H1 (cell line): ENCODE data around the gene AVPI1. TPM values are rescaled to one million over a fixed set of nuclear protein-coding genes. Genes with fewer than 3 reads are reported as not detected.

Source experiments
- CTCF ChIA-PET: fragments of 300-600 bp; sonication (Branson Sonifier 250); formaldehyde crosslinking; loops from one replicate; lab custom pipeline; 2021; ENCODE audit not compliant: partially characterized antibody; lab: Charles Lee
- POLR2A ChIA-PET: fragments of 300-600 bp; sonication (Branson Sonifier 250); formaldehyde crosslinking; loops from one replicate; lab custom pipeline; 2021; ENCODE audit warnings: inconsistent platforms; ENCODE audit not compliant: partially characterized antibody; lab: Charles Lee
- DNase-seq, 2 experiments: peaks; one replicate each; pipeline versions ENCODE4 v3.0.0 to v3.0.0-alpha.2; 2010 to 2022; ENCODE audit warnings: low spot score in 2 of 2, low read depth in 1 of 2, mixed read lengths in 1 of 2
- FAIRE-seq: peaks from 2 replicates; lab custom pipeline; 2011; peaks lifted over from hg19 to GRCh38; lab: Jason Lieb, UNC
- H2AFZ ChIP-seq: 2 replicates; pipeline ENCODE4 v1.8.1; 2012; ENCODE audit warnings: low read length, inconsistent platforms
- H2AK5ac ChIP-seq: 2 replicates; pipeline ENCODE4 v1.6.1; 2013; ENCODE audit warnings: low read depth, low read length
- H2BK120ac ChIP-seq: replicated peaks from 2 replicates; pipeline ENCODE3; 2013; ENCODE audit warnings: low read depth, low read length, inconsistent platforms
- H2BK12ac ChIP-seq: 2 replicates; pipeline ENCODE4 v1.6.1; 2013; ENCODE audit warnings: low read depth, low read length
- H2BK15ac ChIP-seq: 2 replicates; pipeline ENCODE4 v1.6.1; 2013; ENCODE audit warnings: low read length
- H2BK20ac ChIP-seq: 2 replicates; pipeline ENCODE4 v1.6.1; 2013; ENCODE audit warnings: low read length
- H2BK5ac ChIP-seq: 2 replicates; pipeline ENCODE4 v1.6.1; 2013; ENCODE audit warnings: low read depth, low read length
- H3K14ac ChIP-seq: 2 replicates; pipeline ENCODE4 v1.6.1; 2013; ENCODE audit warnings: inconsistent platforms; ENCODE audit not compliant: insufficient read length
- H3K18ac ChIP-seq: 2 replicates; pipeline ENCODE4 v1.6.1; 2013; ENCODE audit warnings: low read length; ENCODE audit errors: extremely low read depth
- H3K23ac ChIP-seq: 2 replicates; pipeline ENCODE4 v1.6.1; 2013; ENCODE audit warnings: inconsistent platforms; ENCODE audit not compliant: insufficient read length
- H3K23me2 ChIP-seq: 2 replicates; pipeline ENCODE4 v1.6.1; 2013; ENCODE audit warnings: low read depth, low read length
- H3K27ac ChIP-seq: 2 replicates; pipeline ENCODE4 v1.6.1; 2011; ENCODE audit warnings: low read depth, low read length, inconsistent platforms
- H3K27me3 ChIP-seq, 4 experiments: replicated peaks in 1 of 4; 1 replicate in 1 of 4; 2 replicates in 3 of 4; pipeline versions ENCODE4 v1.6.1 to v1.8.1; 2011 to 2013; ENCODE audit warnings: low read length in 3 of 4, mild to moderate bottlenecking in 3 of 4, inconsistent platforms in 2 of 4, mixed read lengths in 2 of 4, moderate library complexity in 1 of 4; ENCODE audit not compliant: control insufficient read depth in 3 of 4, insufficient read depth in 3 of 4; ENCODE audit errors: extremely low read depth in 1 of 4
- H3K36me3 ChIP-seq, 4 experiments: 2 replicates each; pipeline versions ENCODE4 v1.6.1 to v1.8.1; 2011 to 2013; ENCODE audit warnings: mild to moderate bottlenecking in 4 of 4, low read length in 3 of 4, moderate library complexity in 2 of 4, control low read depth in 1 of 4, inconsistent platforms in 1 of 4; ENCODE audit not compliant: insufficient read depth in 4 of 4, control insufficient read depth in 2 of 4
- H3K4ac ChIP-seq: replicated peaks from 2 replicates; pipeline ENCODE3; 2013; ENCODE audit warnings: low read length, low read depth, mixed read lengths, inconsistent platforms; ENCODE audit not compliant: insufficient read length
- H3K4me1 ChIP-seq, 4 experiments: replicated peaks in 1 of 4; 1 replicate in 1 of 4; 2 replicates in 3 of 4; pipeline versions ENCODE4 v1.6.1 to v1.8.1; 2011 to 2013; ENCODE audit warnings: low read length in 3 of 4, inconsistent platforms in 2 of 4, mixed read lengths in 1 of 4; ENCODE audit not compliant: insufficient read depth in 4 of 4, control insufficient read depth in 3 of 4
- H3K4me2 ChIP-seq, 2 experiments: 2 replicates each; pipeline versions ENCODE4 v1.6.1 to v1.8.1; 2011 to 2013; ENCODE audit warnings: low read depth in 2 of 2, low read length in 2 of 2, control low read depth in 1 of 2, inconsistent platforms in 1 of 2, mild to moderate bottlenecking in 1 of 2; ENCODE audit not compliant: insufficient read depth in 1 of 2
- H3K4me3 ChIP-seq, 4 experiments: fragments of 200-600, 300-600 bp in 1 of 4; sonication (generic), shearing (Covaris generic), sonication (Bioruptor Twin) in 1 of 4; 2 replicates each; pipeline versions ENCODE4 v1.5.1 to v1.8.1; 2011 to 2016; ENCODE audit warnings: low read length in 4 of 4, low read depth in 3 of 4, control low read depth in 2 of 4, inconsistent platforms in 2 of 4, mild to moderate bottlenecking in 2 of 4, mixed read lengths in 1 of 4, moderate library complexity in 1 of 4; ENCODE audit not compliant: insufficient read depth in 2 of 4; ENCODE audit errors: extremely low read depth in 1 of 4
- H3K56ac ChIP-seq: replicated peaks from 2 replicates; pipeline ENCODE3; 2013; ENCODE audit warnings: low read depth, mild to moderate bottlenecking, mixed read lengths, low read length, inconsistent platforms; ENCODE audit not compliant: insufficient read length
- H3K79me1 ChIP-seq: 2 replicates; pipeline ENCODE4 v1.6.1; 2013; ENCODE audit warnings: low read depth, low read length, control low read depth
- H3K79me2 ChIP-seq, 2 experiments: 2 replicates each; pipeline versions ENCODE4 v1.6.1 to v1.8.1; 2012 to 2013; ENCODE audit warnings: low read length in 2 of 2, mild to moderate bottlenecking in 2 of 2, inconsistent platforms in 1 of 2; ENCODE audit not compliant: insufficient read depth in 2 of 2, control insufficient read depth in 1 of 2
- H3K9ac ChIP-seq, 4 experiments: replicated peaks in 1 of 4; 1 replicate in 1 of 4; 2 replicates in 3 of 4; pipeline versions ENCODE4 v1.6.1 to v1.8.1; 2011 to 2013; ENCODE audit warnings: low read depth in 3 of 4, low read length in 3 of 4, control low read depth in 2 of 4, mild to moderate bottlenecking in 2 of 4, moderate library complexity in 2 of 4, inconsistent platforms in 1 of 4; ENCODE audit errors: extremely low read depth in 1 of 4
- H3K9me3 ChIP-seq, 2 experiments: 2 replicates each; pipeline versions ENCODE4 v1.6.1 to v1.8.1; 2012 to 2013; ENCODE audit warnings: mild to moderate bottlenecking in 2 of 2, moderate library complexity in 2 of 2, control low read depth in 1 of 2, inconsistent platforms in 1 of 2, low read depth in 1 of 2, low read length in 1 of 2, mixed read lengths in 1 of 2; ENCODE audit not compliant: insufficient read depth in 2 of 2
- H4K20me1 ChIP-seq, 2 experiments: replicated peaks in 1 of 2; 2 replicates each; pipeline versions ENCODE3 to v1.8.1; 2011 to 2013; ENCODE audit warnings: inconsistent platforms in 2 of 2, low read length in 2 of 2, mild to moderate bottlenecking in 1 of 2; ENCODE audit not compliant: insufficient read depth in 2 of 2, control insufficient read depth in 1 of 2
- H4K5ac ChIP-seq: 2 replicates; pipeline ENCODE4 v1.6.1; 2013; ENCODE audit warnings: low read length, low read depth, mixed read lengths, inconsistent platforms; ENCODE audit not compliant: insufficient read length
- H4K8ac ChIP-seq: 2 replicates; pipeline ENCODE4 v1.8.0; 2013; ENCODE audit warnings: mild to moderate bottlenecking, moderate library complexity, low read length, inconsistent platforms; ENCODE audit not compliant: insufficient read depth; ENCODE audit errors: extremely low read depth
- H4K91ac ChIP-seq: replicated peaks from 2 replicates; pipeline ENCODE3; 2013; ENCODE audit warnings: low read length, mixed read lengths, inconsistent platforms; ENCODE audit not compliant: insufficient read length
- EGR1 ChIP-seq: IDR thresholded peaks from 2 replicates; pipeline ENCODE4 v1.6.1; 2011; ENCODE audit warnings: low read depth, low read length, borderline replicate concordance
- EZH2 ChIP-seq: fragments of 200-600 bp; sonication (generic); IDR thresholded peaks from 2 replicates; pipeline ENCODE4 v1.7.1; 2012; ENCODE audit warnings: low read depth, mild to moderate bottlenecking, moderate library complexity, low read length, inconsistent platforms; ENCODE audit not compliant: severe bottlenecking
- HDAC2 ChIP-seq, 2 experiments: fragments of 300-600 bp in 1 of 2; sonication (generic) in 1 of 2; IDR thresholded peaks; 2 replicates each; pipeline ENCODE4 v1.6.1; 2011 to 2012; ENCODE audit warnings: low read depth in 2 of 2, low read length in 2 of 2, mild to moderate bottlenecking in 2 of 2, moderate library complexity in 2 of 2, borderline replicate concordance in 1 of 2, inconsistent platforms in 1 of 2
- SP1 ChIP-seq: IDR thresholded peaks from 2 replicates; pipeline ENCODE4 v1.6.1; 2011; ENCODE audit warnings: low read depth, low read length
- TAF1 ChIP-seq: IDR thresholded peaks from 2 replicates; pipeline ENCODE4 v1.6.1; 2011; ENCODE audit warnings: mild to moderate bottlenecking, low read depth, low read length
- YY1 ChIP-seq: IDR thresholded peaks from 2 replicates; pipeline ENCODE4 v1.6.1; 2011; ENCODE audit warnings: low read depth, mild to moderate bottlenecking, low read length
- WGBS, 2 experiments: shearing (Covaris generic) in 1 of 2; methylation state at CpG; one replicate each; pipeline versions ENCODE4 v1.1.6 to v1.1.7; 2013 to 2015; ENCODE audit warnings: low lambda C conversion rate in 2 of 2, mixed read lengths in 2 of 2, inconsistent platforms in 1 of 2, low coverage in 1 of 2, missing lambda C conversion rate in 1 of 2; ENCODE audit not compliant: insufficient replicate concordance in 2 of 2, insufficient coverage in 1 of 2, insufficient read length in 1 of 2; ENCODE audit errors: extremely low coverage in 1 of 2, missing lambda C conversion rate in 1 of 2; 5-methylcytosine and 5-hydroxymethylcytosine counted together
- polyA plus RNA-seq, 7 experiments: library from polyadenylated mRNA; depleted of rRNA in 3 of 7; stranded (reverse) in 5 of 7; unstranded in 2 of 7; fragments of >200 nt in 5 of 7; fragments of 200-250 nt in 2 of 7; gene quantifications; 1 replicate in 5 of 7; 2 replicates in 1 of 7; 4 replicates in 1 of 7; pipeline versions ENCODE4 v1.2.1 to v1.2.3, GENCODE V29; 2011 to 2013; ENCODE audit warnings: missing spikeins in 2 of 7, mixed read lengths in 2 of 7
- total RNA-seq: library from RNA; stranded (reverse); fragmentation: NEBNext Ultra II Directional; extraction: Animal tissue kit (Norgen Biotek cat#: 25700); gene quantifications from 2 replicates; pipeline ENCODE4 v1.2.1, GENCODE V29; 2021
- TF ChIP-seq, protein P1 (sequence below): IDR thresholded peaks from 2 replicates; pipeline ENCODE4 v1.6.1; 2011; ENCODE audit warnings: low read length, improper control_type of control experiment

Gene AVPI1
- total and polyA plus RNA-seq, 2 of the 8 experiments (the other 6 are each of a cell fraction or from before 2014, with no cell fraction given): 9.0 to 13.5 TPM

DNA sequence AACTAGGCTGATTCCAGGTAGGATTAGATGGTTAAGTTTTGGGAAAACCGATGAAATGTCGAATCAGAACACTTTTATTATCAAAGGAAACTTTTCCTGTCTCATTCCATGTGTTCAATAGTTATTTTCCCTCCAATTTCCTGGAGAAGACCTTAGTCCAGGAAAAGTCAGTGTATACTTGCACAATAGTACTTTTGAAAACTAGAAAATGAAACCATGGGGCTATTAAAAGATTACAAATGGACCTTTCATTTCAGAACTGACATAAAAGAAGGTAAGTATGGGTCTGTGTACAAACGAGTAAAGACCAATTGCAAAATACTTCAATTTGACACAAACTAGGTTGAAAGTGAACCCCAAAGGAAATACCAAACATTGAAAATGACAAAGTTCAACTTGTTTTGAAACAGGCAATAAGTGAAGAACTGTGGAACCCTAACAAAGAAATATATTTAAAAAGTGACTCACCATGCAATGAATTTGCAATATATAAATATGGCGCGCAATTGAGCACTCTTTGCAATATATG lies 2.1 kb downstream of the AVPI1 start:
- Histone ChIP-seq H2BK15ac (no peak overlapping the region), H4K20me1 (peaks cover 0 to 2% of the 10 kb centered on the region in 2 experiments), H3K4me3 (no peak overlapping the region; a peak in 1 of 8 replicates), H2AFZ (no peak overlapping the region), H3K79me1 (no peaks in the 10 kb centered on the region), H2BK5ac (no peak overlapping the region), H3K4ac (no peak overlapping the region), H3K79me2 (peaks cover 0 to 11% of the 10 kb centered on the region in 2 experiments; a peak in 1 of 4 replicates), H2AK5ac (no peak overlapping the region), H3K56ac (no peak overlapping the region), H3K23ac (no peak overlapping the region), H3K27ac (no peak overlapping the region), H3K9ac (no peak overlapping the region), H3K4me1 (peaks cover 0 to 16% (median 5%) of the 10 kb centered on the region in 4 experiments; a peak in 4 of 7 replicates), H3K36me3 (no peaks in the 10 kb centered on the region), H3K23me2 (peaks cover 7% of the 10 kb centered on the region; the same call in 1 of the 2 replicates), H3K14ac (no peak overlapping the region), H2BK120ac (no peak overlapping the region), H4K8ac (no peak overlapping the region), H4K91ac (no peak overlapping the region), H3K9me3 (no peaks in the 10 kb centered on the region), H2BK12ac (no peak overlapping the region), H3K18ac (no peak overlapping the region), H2BK20ac (no peak overlapping the region), H3K27me3 (peaks cover 0 to 7% (median 0%) of the 10 kb centered on the region in 4 experiments; a peak in 2 of 7 replicates), H4K5ac (no peak overlapping the region), H3K4me2 (0 out of 4 replicates have a peak overlapping the region, but pooled peaks of 1 of the 2 experiments have one; percentile 84)
- CTCF ChIA-PET: interaction anchor here (0.6 to 4.0 kb wide), 7 partner anchors 9 to 181 kb away, joined by 3 to 28 read pairs (median 3); no protein-coding TSS in a partner anchor
- TF ChIP-seq YY1 (no peak), TAF1 (no peak), EZH2 (no peak), EGR1 (no peak), SP1 (no peak), HDAC2 (IDR thresholded peaks at IDR 0.05; ENCODE audit: borderline replicate concordance in 1 of 2, low read depth in 2 of 2, low read length in 2 of 2) (no peak)
- TF ChIP-seq, protein P1, sequence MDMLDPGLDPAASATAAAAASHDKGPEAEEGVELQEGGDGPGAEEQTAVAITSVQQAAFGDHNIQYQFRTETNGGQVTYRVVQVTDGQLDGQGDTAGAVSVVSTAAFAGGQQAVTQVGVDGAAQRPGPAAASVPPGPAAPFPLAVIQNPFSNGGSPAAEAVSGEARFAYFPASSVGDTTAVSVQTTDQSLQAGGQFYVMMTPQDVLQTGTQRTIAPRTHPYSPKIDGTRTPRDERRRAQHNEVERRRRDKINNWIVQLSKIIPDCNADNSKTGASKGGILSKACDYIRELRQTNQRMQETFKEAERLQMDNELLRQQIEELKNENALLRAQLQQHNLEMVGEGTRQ: no peak
- FAIRE-seq (no peak), DNase-seq (no peak)
- POLR2A ChIA-PET: interaction anchor here (3.2 to 5.3 kb wide), 2 partner anchors 8 to 29 kb away, joined by 20 to 42 read pairs; partner anchors contain the start of gene MARVELD1
- WGBS, 2 experiments: 91% methylated on average over 5 of the region's 5 CpGs; no CpG with 5 or more reads in 1 of the 2 experiments
